H1 (cell line): ENCODE data around the gene ACYP1. TPM values are rescaled to one million over a fixed set of nuclear protein-coding genes. Genes with fewer than 3 reads are reported as not detected.

Source experiments
- CTCF ChIA-PET: fragments of 300-600 bp; sonication (Branson Sonifier 250); formaldehyde crosslinking; loops from one replicate; lab custom pipeline; 2021; ENCODE audit not compliant: partially characterized antibody; lab: Charles Lee
- POLR2A ChIA-PET: fragments of 300-600 bp; sonication (Branson Sonifier 250); formaldehyde crosslinking; loops from one replicate; lab custom pipeline; 2021; ENCODE audit warnings: inconsistent platforms; ENCODE audit not compliant: partially characterized antibody; lab: Charles Lee
- DNase-seq, 2 experiments: peaks; one replicate each; pipeline versions ENCODE4 v3.0.0 to v3.0.0-alpha.2; 2010 to 2022; ENCODE audit warnings: low spot score in 2 of 2, low read depth in 1 of 2, mixed read lengths in 1 of 2
- FAIRE-seq: peaks from 2 replicates; lab custom pipeline; 2011; peaks lifted over from hg19 to GRCh38; lab: Jason Lieb, UNC
- H2AFZ ChIP-seq: 2 replicates; pipeline ENCODE4 v1.8.1; 2012; ENCODE audit warnings: low read length, inconsistent platforms
- H2AK5ac ChIP-seq: 2 replicates; pipeline ENCODE4 v1.6.1; 2013; ENCODE audit warnings: low read depth, low read length
- H2BK120ac ChIP-seq: replicated peaks from 2 replicates; pipeline ENCODE3; 2013; ENCODE audit warnings: low read depth, low read length, inconsistent platforms
- H2BK12ac ChIP-seq: 2 replicates; pipeline ENCODE4 v1.6.1; 2013; ENCODE audit warnings: low read depth, low read length
- H2BK15ac ChIP-seq: 2 replicates; pipeline ENCODE4 v1.6.1; 2013; ENCODE audit warnings: low read length
- H2BK20ac ChIP-seq: 2 replicates; pipeline ENCODE4 v1.6.1; 2013; ENCODE audit warnings: low read length
- H2BK5ac ChIP-seq: 2 replicates; pipeline ENCODE4 v1.6.1; 2013; ENCODE audit warnings: low read depth, low read length
- H3K14ac ChIP-seq: 2 replicates; pipeline ENCODE4 v1.6.1; 2013; ENCODE audit warnings: inconsistent platforms; ENCODE audit not compliant: insufficient read length
- H3K18ac ChIP-seq: 2 replicates; pipeline ENCODE4 v1.6.1; 2013; ENCODE audit warnings: low read length; ENCODE audit errors: extremely low read depth
- H3K23ac ChIP-seq: 2 replicates; pipeline ENCODE4 v1.6.1; 2013; ENCODE audit warnings: inconsistent platforms; ENCODE audit not compliant: insufficient read length
- H3K23me2 ChIP-seq: 2 replicates; pipeline ENCODE4 v1.6.1; 2013; ENCODE audit warnings: low read depth, low read length
- H3K27ac ChIP-seq: 2 replicates; pipeline ENCODE4 v1.6.1; 2011; ENCODE audit warnings: low read depth, low read length, inconsistent platforms
- H3K27me3 ChIP-seq, 4 experiments: replicated peaks in 1 of 4; 1 replicate in 1 of 4; 2 replicates in 3 of 4; pipeline versions ENCODE4 v1.6.1 to v1.8.1; 2011 to 2013; ENCODE audit warnings: low read length in 3 of 4, mild to moderate bottlenecking in 3 of 4, inconsistent platforms in 2 of 4, mixed read lengths in 2 of 4, moderate library complexity in 1 of 4; ENCODE audit not compliant: control insufficient read depth in 3 of 4, insufficient read depth in 3 of 4; ENCODE audit errors: extremely low read depth in 1 of 4
- H3K36me3 ChIP-seq, 4 experiments: 2 replicates each; pipeline versions ENCODE4 v1.6.1 to v1.8.1; 2011 to 2013; ENCODE audit warnings: mild to moderate bottlenecking in 4 of 4, low read length in 3 of 4, moderate library complexity in 2 of 4, control low read depth in 1 of 4, inconsistent platforms in 1 of 4; ENCODE audit not compliant: insufficient read depth in 4 of 4, control insufficient read depth in 2 of 4
- H3K4ac ChIP-seq: replicated peaks from 2 replicates; pipeline ENCODE3; 2013; ENCODE audit warnings: low read length, low read depth, mixed read lengths, inconsistent platforms; ENCODE audit not compliant: insufficient read length
- H3K4me1 ChIP-seq, 4 experiments: replicated peaks in 1 of 4; 1 replicate in 1 of 4; 2 replicates in 3 of 4; pipeline versions ENCODE4 v1.6.1 to v1.8.1; 2011 to 2013; ENCODE audit warnings: low read length in 3 of 4, inconsistent platforms in 2 of 4, mixed read lengths in 1 of 4; ENCODE audit not compliant: insufficient read depth in 4 of 4, control insufficient read depth in 3 of 4
- H3K4me2 ChIP-seq, 2 experiments: 2 replicates each; pipeline versions ENCODE4 v1.6.1 to v1.8.1; 2011 to 2013; ENCODE audit warnings: low read depth in 2 of 2, low read length in 2 of 2, control low read depth in 1 of 2, inconsistent platforms in 1 of 2, mild to moderate bottlenecking in 1 of 2; ENCODE audit not compliant: insufficient read depth in 1 of 2
- H3K4me3 ChIP-seq, 4 experiments: fragments of 200-600, 300-600 bp in 1 of 4; sonication (generic), shearing (Covaris generic), sonication (Bioruptor Twin) in 1 of 4; 2 replicates each; pipeline versions ENCODE4 v1.5.1 to v1.8.1; 2011 to 2016; ENCODE audit warnings: low read length in 4 of 4, low read depth in 3 of 4, control low read depth in 2 of 4, inconsistent platforms in 2 of 4, mild to moderate bottlenecking in 2 of 4, mixed read lengths in 1 of 4, moderate library complexity in 1 of 4; ENCODE audit not compliant: insufficient read depth in 2 of 4; ENCODE audit errors: extremely low read depth in 1 of 4
- H3K56ac ChIP-seq: replicated peaks from 2 replicates; pipeline ENCODE3; 2013; ENCODE audit warnings: low read depth, mild to moderate bottlenecking, mixed read lengths, low read length, inconsistent platforms; ENCODE audit not compliant: insufficient read length
- H3K79me1 ChIP-seq: 2 replicates; pipeline ENCODE4 v1.6.1; 2013; ENCODE audit warnings: low read depth, low read length, control low read depth
- H3K79me2 ChIP-seq, 2 experiments: 2 replicates each; pipeline versions ENCODE4 v1.6.1 to v1.8.1; 2012 to 2013; ENCODE audit warnings: low read length in 2 of 2, mild to moderate bottlenecking in 2 of 2, inconsistent platforms in 1 of 2; ENCODE audit not compliant: insufficient read depth in 2 of 2, control insufficient read depth in 1 of 2
- H3K9ac ChIP-seq, 4 experiments: replicated peaks in 1 of 4; 1 replicate in 1 of 4; 2 replicates in 3 of 4; pipeline versions ENCODE4 v1.6.1 to v1.8.1; 2011 to 2013; ENCODE audit warnings: low read depth in 3 of 4, low read length in 3 of 4, control low read depth in 2 of 4, mild to moderate bottlenecking in 2 of 4, moderate library complexity in 2 of 4, inconsistent platforms in 1 of 4; ENCODE audit errors: extremely low read depth in 1 of 4
- H3K9me3 ChIP-seq, 2 experiments: 2 replicates each; pipeline versions ENCODE4 v1.6.1 to v1.8.1; 2012 to 2013; ENCODE audit warnings: mild to moderate bottlenecking in 2 of 2, moderate library complexity in 2 of 2, control low read depth in 1 of 2, inconsistent platforms in 1 of 2, low read depth in 1 of 2, low read length in 1 of 2, mixed read lengths in 1 of 2; ENCODE audit not compliant: insufficient read depth in 2 of 2
- H4K20me1 ChIP-seq, 2 experiments: replicated peaks in 1 of 2; 2 replicates each; pipeline versions ENCODE3 to v1.8.1; 2011 to 2013; ENCODE audit warnings: inconsistent platforms in 2 of 2, low read length in 2 of 2, mild to moderate bottlenecking in 1 of 2; ENCODE audit not compliant: insufficient read depth in 2 of 2, control insufficient read depth in 1 of 2
- H4K5ac ChIP-seq: 2 replicates; pipeline ENCODE4 v1.6.1; 2013; ENCODE audit warnings: low read length, low read depth, mixed read lengths, inconsistent platforms; ENCODE audit not compliant: insufficient read length
- H4K8ac ChIP-seq: 2 replicates; pipeline ENCODE4 v1.8.0; 2013; ENCODE audit warnings: mild to moderate bottlenecking, moderate library complexity, low read length, inconsistent platforms; ENCODE audit not compliant: insufficient read depth; ENCODE audit errors: extremely low read depth
- H4K91ac ChIP-seq: replicated peaks from 2 replicates; pipeline ENCODE3; 2013; ENCODE audit warnings: low read length, mixed read lengths, inconsistent platforms; ENCODE audit not compliant: insufficient read length
- WGBS, 2 experiments: shearing (Covaris generic) in 1 of 2; methylation state at CpG; one replicate each; pipeline versions ENCODE4 v1.1.6 to v1.1.7; 2013 to 2015; ENCODE audit warnings: low lambda C conversion rate in 2 of 2, mixed read lengths in 2 of 2, inconsistent platforms in 1 of 2, low coverage in 1 of 2, missing lambda C conversion rate in 1 of 2; ENCODE audit not compliant: insufficient replicate concordance in 2 of 2, insufficient coverage in 1 of 2, insufficient read length in 1 of 2; ENCODE audit errors: extremely low coverage in 1 of 2, missing lambda C conversion rate in 1 of 2; 5-methylcytosine and 5-hydroxymethylcytosine counted together
- polyA plus RNA-seq, 7 experiments: library from polyadenylated mRNA; depleted of rRNA in 3 of 7; stranded (reverse) in 5 of 7; unstranded in 2 of 7; fragments of >200 nt in 5 of 7; fragments of 200-250 nt in 2 of 7; gene quantifications; 1 replicate in 5 of 7; 2 replicates in 1 of 7; 4 replicates in 1 of 7; pipeline versions ENCODE4 v1.2.1 to v1.2.3, GENCODE V29; 2011 to 2013; ENCODE audit warnings: missing spikeins in 2 of 7, mixed read lengths in 2 of 7
- total RNA-seq: library from RNA; stranded (reverse); fragmentation: NEBNext Ultra II Directional; extraction: Animal tissue kit (Norgen Biotek cat#: 25700); gene quantifications from 2 replicates; pipeline ENCODE4 v1.2.1, GENCODE V29; 2021

The ACYP1 gene
- total and polyA plus RNA-seq, 2 of the 8 experiments (the other 6 are each of a cell fraction or from before 2014, with no cell fraction given) = 22.3 to 24.8 TPM

- Histone ChIP-seq H3K4me3 (peak overlapping the region; percentile 70 to 90 (median 82)), H4K8ac (peak overlapping the region; percentile 87; the same call in 1 of the 2 replicates), H3K79me1 (peaks cover 2% of the 10 kb centered on the region), H3K27ac (no peak overlapping the region), H3K18ac (peak overlapping the region; percentile 88; the same call in 1 of the 2 replicates), H4K20me1 (no peaks in the 10 kb centered on the region), H2BK12ac (no peak overlapping the region), H3K27me3 (no peaks in the 10 kb centered on the region), H3K23me2 (peaks cover 5% of the 10 kb centered on the region), H2BK120ac (no peak overlapping the region), H2BK20ac (no peak overlapping the region), H3K4me2 (peak overlapping the region; percentile 60 to 83), H3K4me1 (peaks cover 0 to 3% (median under 1%) of the 10 kb centered on the region in 4 experiments; a peak in 2 of 7 replicates), H2BK5ac (peak overlapping the region; percentile 72; the same call in 1 of the 2 replicates), H4K91ac (no peak overlapping the region), H4K5ac (peak overlapping the region; percentile 41), H2AFZ (peak overlapping the region; percentile 9; the same call in 1 of the 2 replicates), H3K36me3 (no peaks in the 10 kb centered on the region), H3K9me3 (no peaks in the 10 kb centered on the region), H3K56ac (no peak overlapping the region), H3K14ac (no peak overlapping the region), H3K4ac (no peak overlapping the region), H3K23ac (no peak overlapping the region), H3K9ac (peak overlapping the region in 3 of 4 experiments; percentile 15 to 67 (median 61); a peak in 4 of 7 replicates), H2AK5ac (no peak overlapping the region), H3K79me2 (peaks cover 0 to 11% of the 10 kb centered on the region in 2 experiments; a peak in 2 of 4 replicates), H2BK15ac (no peak overlapping the region)
- FAIRE-seq = no peak
- WGBS, 2 experiments = 10% methylated on average over 12 of the region's 12 CpGs; no CpG with 5 or more reads in 1 of the 2 experiments
- POLR2A ChIA-PET = interaction anchor here (0.6 to 3.9 kb wide), 15 partner anchors 10 to 209 kb away, joined by 3 to 22 read pairs (median 4); partner anchors contain the start of genes FOS, MLH3, NEK9 and PGF
- no peak for DNase-seq
- CTCF ChIA-PET = interaction anchor here (0.5 to 5.6 kb wide), 6 partner anchors 13 to 466 kb away, joined by 3 to 39 read pairs (median 5); no protein-coding TSS in a partner anchor
Observed at GRCh38 chr14:75069811-75070145, 6.0 kb upstream of the ACYP1 start.
